Hepatocyte (in vitro differentiated cells): Measurements from ENCODE around the gene PRSS1. TPM values are rescaled to one million over a fixed set of nuclear protein-coding genes. Genes with fewer than 3 reads are reported as not detected.

Source experiments
- DNase-seq: peaks from one replicate; pipeline ENCODE4 v3.0.0-alpha.2; 2016; ENCODE audit warnings: low spot score
- H2AFZ ChIP-seq: fragments of 200-600 bp; sonication (generic); 2 replicates; pipeline ENCODE4 v1.6.0; 2016; ENCODE audit warnings: antibody characterized with exemption, mild to moderate bottlenecking
- H3K27ac ChIP-seq: fragments of 200-600 bp; sonication (generic); 2 replicates; pipeline ENCODE4 v1.5.1; 2016; ENCODE audit warnings: mild to moderate bottlenecking
- H3K27me3 ChIP-seq: fragments of 200-600 bp; sonication (generic); 2 replicates; pipeline ENCODE4 v1.6.1; 2016
- H3K36me3 ChIP-seq: fragments of 200-600 bp; sonication (generic); replicated peaks from 2 replicates; pipeline ENCODE4 v1.5.1; 2016; ENCODE audit warnings: low read depth; ENCODE audit not compliant: insufficient read depth
- H3K4me1 ChIP-seq: fragments of 200-600 bp; sonication (generic); 2 replicates; pipeline ENCODE4 v1.5.1; 2016; ENCODE audit warnings: mild to moderate bottlenecking, moderate library complexity; ENCODE audit not compliant: insufficient read depth
- H3K4me2 ChIP-seq: fragments of 200-600 bp; sonication (generic); 2 replicates; pipeline ENCODE4 v1.6.0; 2016
- H3K4me3 ChIP-seq: fragments of 200-600 bp; sonication (generic); 2 replicates; pipeline ENCODE4 v1.5.1; 2016; ENCODE audit warnings: mild to moderate bottlenecking
- H3K79me2 ChIP-seq: fragments of 200-600 bp; sonication (generic); 2 replicates; pipeline ENCODE4 v1.6.0; 2017; ENCODE audit warnings: mild to moderate bottlenecking
- H3K9me2 ChIP-seq: fragments of 200-600 bp; sonication (generic); replicated peaks from 2 replicates; pipeline ENCODE4 v1.6.0; 2017; ENCODE audit warnings: mild to moderate bottlenecking; ENCODE audit not compliant: insufficient read depth
- H3K9me3 ChIP-seq: fragments of 200-600 bp; sonication (generic); 2 replicates; pipeline ENCODE4 v1.5.1; 2016; ENCODE audit warnings: low read depth, mild to moderate bottlenecking
- H4K20me1 ChIP-seq: fragments of 200-600 bp; sonication (generic); 2 replicates; pipeline ENCODE4 v1.6.0; 2016; ENCODE audit warnings: mild to moderate bottlenecking; ENCODE audit not compliant: insufficient read depth, poor library complexity, severe bottlenecking
- CTCF ChIP-seq: fragments of 200-600 bp; sonication (generic); IDR thresholded peaks from 2 replicates; pipeline ENCODE4 v1.5.1; 2016; ENCODE audit warnings: antibody characterized with exemption, mild to moderate bottlenecking; ENCODE audit not compliant: poor library complexity
- EZH2 ChIP-seq: fragments of 200-600 bp; sonication (generic); IDR thresholded peaks from 2 replicates; pipeline ENCODE4 v1.6.1; 2016; ENCODE audit warnings: antibody characterized with exemption, mild to moderate bottlenecking, borderline replicate concordance
- EZH2phosphoT487 ChIP-seq: fragments of 200-600 bp; sonication (generic); IDR thresholded peaks from one replicate; pipeline ENCODE4 v1.6.1; 2018; ENCODE audit warnings: antibody characterized with exemption, mild to moderate bottlenecking, low read depth, moderate library complexity; ENCODE audit not compliant: unreplicated experiment, severe bottlenecking
- WGBS: methylation state at CpG from one replicate; pipeline ENCODE4 v1.1.6; 2016; ENCODE audit warnings: low lambda C conversion rate; ENCODE audit errors: missing lambda C conversion rate; 5-methylcytosine and 5-hydroxymethylcytosine counted together
- polyA plus RNA-seq: library from polyadenylated mRNA; unstranded; fragments of >200 nt; fragmentation: Nextera tagmentation; extraction: Ambion mirVana; gene quantifications from 2 replicates; pipeline ENCODE4 v1.2.1, GENCODE V29; 2016
- total RNA-seq: library from RNA; depleted of rRNA; stranded (reverse); fragments of >200 nt; gene quantifications from 2 replicates; pipeline ENCODE4 v1.2.3, GENCODE V29; 2014

Gene PRSS1
- total and polyA plus RNA-seq, 2 experiments from 2014 or later = 67.6 to 71.2 TPM

DNA sequence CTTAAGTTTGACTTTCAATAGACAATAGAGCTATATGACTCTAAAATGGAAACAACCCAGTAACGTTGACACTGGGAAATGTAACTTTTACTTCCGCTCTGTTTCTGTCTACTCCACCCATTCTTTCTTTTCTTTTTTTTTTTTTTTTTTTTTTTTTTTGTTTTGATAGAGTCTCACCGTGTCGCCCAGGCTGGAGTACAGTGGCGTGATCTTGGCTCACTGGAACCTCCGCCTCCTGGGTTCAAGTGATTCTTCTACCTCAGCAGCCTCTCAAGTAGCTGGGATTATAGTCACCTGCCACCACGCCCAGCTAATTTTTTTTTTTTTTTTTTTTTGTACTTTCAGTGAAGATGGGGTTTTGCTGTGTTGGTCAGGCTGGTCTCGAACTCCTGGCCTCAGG lies 35.4 kb downstream of the PRSS1 start:
- 93% methylated on average over 8 of the region's 8 CpGs for WGBS
- Histone ChIP-seq H3K36me3 (no peaks in the 10 kb centered on the region), H3K79me2 (no peaks in the 10 kb centered on the region), H3K4me3 (no peak overlapping the region), H4K20me1 (no peaks in the 10 kb centered on the region), H3K4me1 (no peaks in the 10 kb centered on the region), H3K9me3 (no peaks in the 10 kb centered on the region), H3K27me3 (no peaks in the 10 kb centered on the region), H3K9me2 (no peaks in the 10 kb centered on the region), H3K27ac (no peak overlapping the region), H2AFZ (no peak overlapping the region), H3K4me2 (no peak overlapping the region)
- TF ChIP-seq EZH2phosphoT487 (no peak), CTCF (no peak), EZH2 (no peak)
- no peak for DNase-seq

DNA sequence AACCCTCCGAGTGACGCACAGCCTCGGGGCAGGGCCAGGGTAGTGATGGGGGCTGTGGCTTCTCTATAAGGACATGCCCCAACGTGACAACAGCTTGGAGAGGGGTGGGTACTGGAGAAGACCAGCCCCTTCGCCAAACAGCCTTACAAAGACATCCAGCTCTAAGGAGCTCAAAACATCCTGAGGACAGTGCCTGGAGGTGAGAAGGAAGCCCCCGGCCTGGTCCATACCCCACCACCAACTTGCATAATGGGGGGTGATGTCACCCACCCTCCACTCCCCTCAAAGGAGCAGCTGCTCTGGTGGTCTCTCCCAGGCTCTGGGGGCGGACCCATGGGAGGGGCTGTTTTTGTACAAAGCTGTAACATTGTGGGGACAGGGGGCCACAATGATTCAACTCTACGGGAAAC lies 36.6 kb downstream of the PRSS1 start:
- Histone ChIP-seq H3K4me2 (no peak overlapping the region), H3K4me1 (no peaks in the 10 kb centered on the region), H3K36me3 (no peaks in the 10 kb centered on the region), H3K27ac (no peak overlapping the region), H3K79me2 (no peaks in the 10 kb centered on the region), H3K4me3 (no peak overlapping the region), H3K9me2 (no peaks in the 10 kb centered on the region), H3K9me3 (no peaks in the 10 kb centered on the region), H3K27me3 (no peaks in the 10 kb centered on the region), H4K20me1 (no peaks in the 10 kb centered on the region), H2AFZ (no peak overlapping the region)
- WGBS = 78% methylated on average over 8 of the region's 8 CpGs
- no peak for DNase-seq
- TF ChIP-seq CTCF (no peak), EZH2phosphoT487 (no peak), EZH2 (no peak)

DNA sequence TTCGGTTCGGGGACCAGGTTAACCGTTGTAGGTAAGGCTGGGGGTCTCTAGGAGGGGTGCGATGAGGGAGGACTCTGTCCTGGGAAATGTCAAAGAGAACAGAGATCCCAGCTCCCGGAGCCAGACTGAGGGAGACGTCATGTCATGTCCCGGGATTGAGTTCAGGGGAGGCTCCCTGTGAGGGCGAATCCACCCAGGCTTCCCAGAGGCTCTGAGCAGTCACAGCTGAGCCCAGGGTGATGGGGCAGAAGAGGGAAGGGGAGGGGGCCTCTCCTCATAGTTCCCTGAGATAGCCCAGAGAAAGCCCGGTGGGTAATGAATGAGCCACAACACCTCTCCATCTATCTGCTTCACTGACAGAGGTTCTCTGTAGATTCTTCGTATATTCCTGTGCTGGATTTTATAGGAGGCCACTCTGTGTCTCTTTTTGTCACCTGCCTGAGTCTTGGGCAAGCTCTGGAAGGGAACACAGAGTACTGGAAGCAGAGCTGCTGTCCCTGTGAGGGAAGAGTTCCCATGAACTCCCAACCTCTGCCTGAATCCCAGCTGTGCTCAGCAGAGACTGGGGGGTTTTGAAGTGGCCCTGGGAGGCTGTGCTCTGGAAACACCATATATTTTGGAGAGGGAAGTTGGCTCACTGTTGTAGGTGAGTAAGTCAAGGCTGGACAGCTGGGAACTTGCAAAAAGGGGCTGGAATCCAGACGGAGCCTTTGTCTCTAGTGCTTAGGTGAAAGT lies 37.9 kb downstream of the PRSS1 start:
- Histone ChIP-seq H3K27ac (no peak overlapping the region), H3K79me2 (no peaks in the 10 kb centered on the region), H3K4me1 (no peaks in the 10 kb centered on the region), H3K9me2 (no peaks in the 10 kb centered on the region), H3K36me3 (no peaks in the 10 kb centered on the region), H2AFZ (no peak overlapping the region), H4K20me1 (no peaks in the 10 kb centered on the region), H3K4me3 (no peak overlapping the region), H3K27me3 (no peaks in the 10 kb centered on the region), H3K9me3 (no peaks in the 10 kb centered on the region), H3K4me2 (no peak overlapping the region)
- no peak for DNase-seq
- WGBS = 89% methylated on average over 11 of the region's 11 CpGs
- TF ChIP-seq EZH2phosphoT487 (no peak), CTCF (no peak), EZH2 (no peak)
